GM12872 (cell line): ENCODE measurements around the gene DOCK10.

Experiments
- CTCF ChIP-seq: IDR thresholded peaks from 3 replicates; pipeline ENCODE4 v1.5.1; 2011; ENCODE audit warnings: low read depth, mild to moderate bottlenecking, low read length, moderate library complexity; ENCODE audit not compliant: insufficient read depth

Gene DOCK10

GRCh38 chr2:224925061-224925809 lies 117.0 kb downstream of the DOCK10 start:
- TF ChIP-seq CTCF, result no peak

- TF ChIP-seq CTCF, result no peak
These were observed 117.6 kb downstream of the DOCK10 start for GRCh38 chr2:224924631-224925030.

GRCh38 chr2:224922142-224922727 lies 120.0 kb downstream of the DOCK10 start:
- TF ChIP-seq CTCF, result no peak

- TF ChIP-seq CTCF, result no peak
These were observed 122.7 kb downstream of the DOCK10 start for GRCh38 chr2:224919472-224920110.

GRCh38 chr2:224918626-224919471 lies 123.4 kb downstream of the DOCK10 start:
- TF ChIP-seq CTCF, result no peak

GRCh38 chr2:224915136-224915535 lies 127.1 kb downstream of the DOCK10 start:
- TF ChIP-seq CTCF, result no peak

GRCh38 chr2:224910574-224910925 lies 131.7 kb downstream of the DOCK10 start:
- no peak for TF ChIP-seq CTCF
